Activated CD4-positive, alpha-beta T cell treated with anti-CD3 and anti-CD28 coated beads, Interleukin-2, amount 50 U/mL, for 48 hours (primary cell): Measurements from ENCODE around the gene EXOSC10.

Experiments
- DNase-seq, 2 experiments: peaks; one replicate each; pipeline ENCODE4 v3.0.0-alpha.2; 2020

EXOSC10 gene

GRCh38 chr1:11099310-11100148 lies at the start of gene EXOSC10:
Gene EXOSC10 (minus strand): TSS chr1:11099869. CDS start chr1:11099831, 38 bp downstream.
- DNase-seq: peak; percentile 95 to 96

- DNase-seq: no peak
These were observed 47.6 kb upstream of the EXOSC10 start for GRCh38 chr1:11147197-11147770.

- no peak for DNase-seq
These were observed 46.1 kb upstream of the EXOSC10 start for GRCh38 chr1:11145741-11146140.

GRCh38 chr1:11144570-11145256 lies 45.0 kb upstream of the EXOSC10 start:
- DNase-seq: no peak

GRCh38 chr1:11143907-11144306 lies 44.2 kb upstream of the EXOSC10 start:
- no peak for DNase-seq

GRCh38 chr1:11143401-11143800 lies 43.7 kb upstream of the EXOSC10 start:
- DNase-seq: no peak

- DNase-seq: no peak
These were observed 43.1 kb upstream of the EXOSC10 start for GRCh38 chr1:11142618-11143391.

- DNase-seq: no peak
These were observed 39.3 kb upstream of the EXOSC10 start for GRCh38 chr1:11138952-11139351.

- DNase-seq: no peak
These were observed 38.4 kb upstream of the EXOSC10 start for GRCh38 chr1:11138029-11138428.

- DNase-seq: no peak
These were observed 35.2 kb upstream of the EXOSC10 start for GRCh38 chr1:11134898-11135266.

- DNase-seq: no peak
These were observed 34.7 kb upstream of the EXOSC10 start for GRCh38 chr1:11134251-11134897.

GRCh38 chr1:11132563-11133293 lies 33.1 kb upstream of the EXOSC10 start:
- DNase-seq: no peak

- no peak for DNase-seq
These were observed 32.1 kb upstream of the EXOSC10 start for GRCh38 chr1:11131816-11132215.

GRCh38 chr1:11130406-11130805 lies 30.7 kb upstream of the EXOSC10 start:
- DNase-seq: no peak

GRCh38 chr1:11129649-11130390 lies 30.2 kb upstream of the EXOSC10 start:
- no peak for DNase-seq

- DNase-seq: no peak
These were observed 26.9 kb upstream of the EXOSC10 start for GRCh38 chr1:11126569-11126968.

GRCh38 chr1:11125931-11126330 lies 26.3 kb upstream of the EXOSC10 start:
- DNase-seq: no peak

GRCh38 chr1:11124965-11125364 lies 25.3 kb upstream of the EXOSC10 start:
- no peak for DNase-seq

GRCh38 chr1:11116318-11116717 lies 16.6 kb upstream of the EXOSC10 start:
- DNase-seq: no peak

- no peak for DNase-seq
These were observed 15.3 kb upstream of the EXOSC10 start for GRCh38 chr1:11114966-11115365.
